GM23338 (cell line): ENCODE measurements around the gene TPRG1. TPM values are rescaled to one million over a fixed set of nuclear protein-coding genes. Genes with fewer than 3 reads are reported as not detected.

Experiments used
- ATAC-seq: fragments of 200-7000 bp; cut with Tn5 transposase; 3 replicates; pipeline ENCODE4 v1.9.1; 2020
- DNase-seq: peaks from one replicate; pipeline ENCODE4 v3.0.0-alpha.2; 2015; ENCODE audit warnings: low spot score
- H2AFZ ChIP-seq: fragments of 200-600 bp; sonication (generic); 2 replicates; pipeline ENCODE4 v1.8.0; 2016; ENCODE audit warnings: antibody characterized with exemption, mild to moderate bottlenecking, moderate library complexity
- H3F3A ChIP-seq: fragments of 200-600 bp; sonication (generic); replicated peaks from 2 replicates; pipeline ENCODE4 v1.8.0; 2017; ENCODE audit warnings: antibody characterized with exemption, mixed run types, low read depth
- H3K27ac ChIP-seq: fragments of 200-600 bp; sonication (generic); 2 replicates; pipeline ENCODE4 v1.6.1; 2016; ENCODE audit warnings: low read depth
- H3K27me3 ChIP-seq: fragments of 200-600 bp; sonication (generic); 2 replicates; pipeline ENCODE4 v1.8.0; 2016; ENCODE audit warnings: mild to moderate bottlenecking, mixed run types, moderate library complexity; ENCODE audit not compliant: insufficient read depth
- H3K36me3 ChIP-seq: fragments of 200-600 bp; sonication (generic); 2 replicates; pipeline ENCODE4 v1.8.0; 2016; ENCODE audit warnings: mild to moderate bottlenecking; ENCODE audit not compliant: insufficient read depth
- H3K4me1 ChIP-seq: fragments of 200-600 bp; sonication (generic); 2 replicates; pipeline ENCODE4 v1.8.0; 2016; ENCODE audit warnings: mild to moderate bottlenecking, moderate library complexity; ENCODE audit not compliant: insufficient read depth
- H3K4me2 ChIP-seq: fragments of 200-600 bp; sonication (generic); 2 replicates; pipeline ENCODE4 v1.7.1; 2017; ENCODE audit warnings: mixed run types
- H3K4me3 ChIP-seq: fragments of 200-600 bp; sonication (generic); 2 replicates; pipeline ENCODE4 v1.6.1; 2016; ENCODE audit warnings: mixed run types
- H3K79me2 ChIP-seq: fragments of 200-600 bp; sonication (generic); replicated peaks from 2 replicates; pipeline ENCODE4 v1.8.0; 2017; ENCODE audit warnings: mild to moderate bottlenecking; ENCODE audit not compliant: insufficient read depth
- H3K9me2 ChIP-seq: fragments of 200-600 bp; sonication (generic); 2 replicates; pipeline ENCODE4 v1.8.0; 2017; ENCODE audit not compliant: insufficient read depth
- H4K20me1 ChIP-seq: fragments of 200-600 bp; sonication (generic); replicated peaks from 2 replicates; pipeline ENCODE4 v1.8.0; 2017; ENCODE audit warnings: mild to moderate bottlenecking; ENCODE audit not compliant: insufficient read depth
- H3K27ac Mint-ChIP-seq: 2 replicates; pipeline ENCODE4 v1.8.0; 2020; ENCODE audit warnings: inconsistent platforms, mild to moderate bottlenecking, moderate library complexity, mixed read lengths
- H3K27me3 Mint-ChIP-seq: 3 replicates; pipeline ENCODE4 v1.8.0; 2022; ENCODE audit warnings: low read depth, mild to moderate bottlenecking, moderate library complexity, mixed read lengths, inconsistent platforms; ENCODE audit not compliant: insufficient read depth, poor library complexity
- H3K36me3 Mint-ChIP-seq: 3 replicates; pipeline ENCODE4 v1.8.0; 2021; ENCODE audit warnings: low read depth, mild to moderate bottlenecking, inconsistent platforms, moderate library complexity, mixed read lengths
- H3K4me1 Mint-ChIP-seq: 3 replicates; pipeline ENCODE4 v1.8.0; 2020; ENCODE audit warnings: mild to moderate bottlenecking, inconsistent platforms, mixed read lengths
- H3K4me3 Mint-ChIP-seq: 3 replicates; pipeline ENCODE4 v1.8.0; 2021; ENCODE audit warnings: moderate library complexity, mild to moderate bottlenecking, inconsistent platforms, mixed read lengths
- H3K9me3 Mint-ChIP-seq: 3 replicates; pipeline ENCODE4 v1.8.0; 2020; ENCODE audit warnings: moderate library complexity, mild to moderate bottlenecking, inconsistent platforms, mixed read lengths
- CREB1 ChIP-seq: fragments of 250-450 bp; sonication (Bioruptor Pico); IDR thresholded peaks from 2 replicates; pipeline ENCODE4 v1.5.0; 2020; ENCODE audit warnings: low read depth, mild to moderate bottlenecking, moderate library complexity
- CTCF ChIP-seq, 2 experiments: fragments of 200-600 bp in 1 of 2; sonication (generic) in 1 of 2; conservative IDR thresholded peaks; 2 replicates each; pipeline versions ENCODE4 v1.5.1 to v1.6.1; 2016 to 2017; ENCODE audit warnings: antibody characterized with exemption in 2 of 2, low read depth in 2 of 2, mild to moderate bottlenecking in 2 of 2, moderate library complexity in 1 of 2
- EZH2 ChIP-seq: fragments of 200-600 bp; sonication (generic); IDR thresholded peaks from one replicate; pipeline ENCODE4 v1.8.0; 2017; ENCODE audit warnings: antibody characterized with exemption, mild to moderate bottlenecking, low read depth; ENCODE audit not compliant: unreplicated experiment
- EZH2phosphoT487 ChIP-seq: fragments of 200-600 bp; sonication (generic); IDR thresholded peaks from one replicate; pipeline ENCODE4 v1.8.1; 2018; ENCODE audit warnings: antibody characterized with exemption; ENCODE audit not compliant: unreplicated experiment
- JUNB ChIP-seq: IDR thresholded peaks from one replicate; pipeline ENCODE4 v1.6.1; 2016; ENCODE audit warnings: antibody characterized with exemption; ENCODE audit not compliant: unreplicated experiment
- NANOG ChIP-seq: IDR thresholded peaks from 2 replicates; pipeline ENCODE4 v1.6.1; 2016; ENCODE audit warnings: antibody characterized with exemption, borderline replicate concordance
- POLR2AphosphoS5 ChIP-seq: IDR thresholded peaks from 2 replicates; pipeline ENCODE4 v1.6.1; 2016; ENCODE audit warnings: antibody characterized with exemption, low read depth
- STAT1 ChIP-seq: IDR thresholded peaks from one replicate; pipeline ENCODE4 v1.6.1; 2016; ENCODE audit warnings: antibody characterized with exemption; ENCODE audit not compliant: unreplicated experiment
- ZNF114 ChIP-seq: fragments of 250-450 bp; sonication (Bioruptor Pico); IDR thresholded peaks from 2 replicates; pipeline ENCODE4 v1.5.0; 2020; ENCODE audit warnings: mild to moderate bottlenecking, moderate library complexity
- ZNF331 ChIP-seq: fragments of 250-450 bp; sonication (Bioruptor Pico); IDR thresholded peaks from 2 replicates; pipeline ENCODE4 v1.5.0; 2020; ENCODE audit warnings: low read depth, mild to moderate bottlenecking, moderate library complexity
- ZNF462 ChIP-seq: fragments of 250-450 bp; sonication (Bioruptor Pico); IDR thresholded peaks from 2 replicates; pipeline ENCODE4 v1.5.0; 2020; ENCODE audit warnings: mild to moderate bottlenecking, moderate library complexity
- polyA plus RNA-seq: library from polyadenylated mRNA; unstranded; fragments of >200 nt; fragmentation: Nextera tagmentation; extraction: Ambion mirVana; gene quantifications from 2 replicates; pipeline ENCODE4 v1.2.1, GENCODE V29; 2016
- total RNA-seq: library from RNA; depleted of rRNA; stranded (reverse); fragments of >200 nt; shearing (Covaris generic); gene quantifications from 2 replicates; pipeline ENCODE4 v1.2.3, GENCODE V29; 2014
- TF ChIP-seq, protein P1 (sequence below): IDR thresholded peaks from one replicate; pipeline ENCODE4 v1.6.1; 2018; ENCODE audit warnings: antibody characterized with exemption; ENCODE audit not compliant: unreplicated experiment
- TF ChIP-seq, protein P2 (sequence below): IDR thresholded peaks from 2 replicates; pipeline ENCODE4 v1.6.1; 2016; ENCODE audit warnings: antibody characterized with exemption

Gene TPRG1
- total and polyA plus RNA-seq, 2 experiments from 2014 or later: 0.74 to 1.7 TPM

GRCh38 chr3:189324538-189325138 is 152.9 kb downstream of the TPRG1 start:
- peak overlapping the region; percentile 43; the same call in 1 of the 2 replicates for H2AFZ ChIP-seq
- H3K36me3 ChIP-seq: no peaks in the 10 kb centered on the region
- no peak for DNase-seq
- Mint-ChIP-seq H3K4me1 (no peaks in the 10 kb centered on the region; the same call in 2 of the 3 replicates), H3K9me3 (no peaks in the 10 kb centered on the region), H3K27me3 (peaks cover 1% of the 10 kb centered on the region), H3K36me3 (no peaks in the 10 kb centered on the region), H3K4me3 (no peak overlapping the region), H3K27ac (no peak overlapping the region)
- H4K20me1 ChIP-seq: no peaks in the 10 kb centered on the region; the same call in 1 of the 2 replicates
- no peaks in the 10 kb centered on the region for H3K9me2 ChIP-seq
- H3K4me3 ChIP-seq: no peak overlapping the region
- TF ChIP-seq EZH2 (no peak), EZH2phosphoT487 (no peak), ZNF114 (CRISPR knock-in tag) (no peak), NANOG (no peak), CREB1 (no peak), JUNB (no peak), POLR2AphosphoS5 (no peak), CTCF (conservative IDR thresholded peaks at IDR 0.05; ENCODE audit: low read depth in 2 of 2) (no peak), ZNF462 (CRISPR knock-in tag) (no peak), STAT1 (no peak), ZNF331 (no peak)
- TF ChIP-seq, protein P1, sequence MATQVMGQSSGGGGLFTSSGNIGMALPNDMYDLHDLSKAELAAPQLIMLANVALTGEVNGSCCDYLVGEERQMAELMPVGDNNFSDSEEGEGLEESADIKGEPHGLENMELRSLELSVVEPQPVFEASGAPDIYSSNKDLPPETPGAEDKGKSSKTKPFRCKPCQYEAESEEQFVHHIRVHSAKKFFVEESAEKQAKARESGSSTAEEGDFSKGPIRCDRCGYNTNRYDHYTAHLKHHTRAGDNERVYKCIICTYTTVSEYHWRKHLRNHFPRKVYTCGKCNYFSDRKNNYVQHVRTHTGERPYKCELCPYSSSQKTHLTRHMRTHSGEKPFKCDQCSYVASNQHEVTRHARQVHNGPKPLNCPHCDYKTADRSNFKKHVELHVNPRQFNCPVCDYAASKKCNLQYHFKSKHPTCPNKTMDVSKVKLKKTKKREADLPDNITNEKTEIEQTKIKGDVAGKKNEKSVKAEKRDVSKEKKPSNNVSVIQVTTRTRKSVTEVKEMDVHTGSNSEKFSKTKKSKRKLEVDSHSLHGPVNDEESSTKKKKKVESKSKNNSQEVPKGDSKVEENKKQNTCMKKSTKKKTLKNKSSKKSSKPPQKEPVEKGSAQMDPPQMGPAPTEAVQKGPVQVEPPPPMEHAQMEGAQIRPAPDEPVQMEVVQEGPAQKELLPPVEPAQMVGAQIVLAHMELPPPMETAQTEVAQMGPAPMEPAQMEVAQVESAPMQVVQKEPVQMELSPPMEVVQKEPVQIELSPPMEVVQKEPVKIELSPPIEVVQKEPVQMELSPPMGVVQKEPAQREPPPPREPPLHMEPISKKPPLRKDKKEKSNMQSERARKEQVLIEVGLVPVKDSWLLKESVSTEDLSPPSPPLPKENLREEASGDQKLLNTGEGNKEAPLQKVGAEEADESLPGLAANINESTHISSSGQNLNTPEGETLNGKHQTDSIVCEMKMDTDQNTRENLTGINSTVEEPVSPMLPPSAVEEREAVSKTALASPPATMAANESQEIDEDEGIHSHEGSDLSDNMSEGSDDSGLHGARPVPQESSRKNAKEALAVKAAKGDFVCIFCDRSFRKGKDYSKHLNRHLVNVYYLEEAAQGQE: no peak
- TF ChIP-seq, protein P2, sequence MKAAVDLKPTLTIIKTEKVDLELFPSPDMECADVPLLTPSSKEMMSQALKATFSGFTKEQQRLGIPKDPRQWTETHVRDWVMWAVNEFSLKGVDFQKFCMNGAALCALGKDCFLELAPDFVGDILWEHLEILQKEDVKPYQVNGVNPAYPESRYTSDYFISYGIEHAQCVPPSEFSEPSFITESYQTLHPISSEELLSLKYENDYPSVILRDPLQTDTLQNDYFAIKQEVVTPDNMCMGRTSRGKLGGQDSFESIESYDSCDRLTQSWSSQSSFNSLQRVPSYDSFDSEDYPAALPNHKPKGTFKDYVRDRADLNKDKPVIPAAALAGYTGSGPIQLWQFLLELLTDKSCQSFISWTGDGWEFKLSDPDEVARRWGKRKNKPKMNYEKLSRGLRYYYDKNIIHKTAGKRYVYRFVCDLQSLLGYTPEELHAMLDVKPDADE: no peak
- no peak overlapping the region for H3K4me2 ChIP-seq
- no peaks in the 10 kb centered on the region for H3K27me3 ChIP-seq
- H3K27ac ChIP-seq: no peak overlapping the region
- H3K4me1 ChIP-seq: no peaks in the 10 kb centered on the region
- H3K79me2 ChIP-seq: no peaks in the 10 kb centered on the region
- no peak for ATAC-seq
- H3F3A ChIP-seq: no peaks in the 10 kb centered on the region
